Activated CD8-positive, alpha-beta memory T cell treated with anti-CD3 and anti-CD28 coated beads, Interleukin-2, amount 50 U/mL, for 1 hour (primary cell): ENCODE measurements around the gene LDLRAD2.

Source experiments
- DNase-seq: peaks from one replicate; pipeline ENCODE4 v3.0.0-alpha.2; 2020; ENCODE audit errors: extremely low read depth

Gene LDLRAD2

DNA sequence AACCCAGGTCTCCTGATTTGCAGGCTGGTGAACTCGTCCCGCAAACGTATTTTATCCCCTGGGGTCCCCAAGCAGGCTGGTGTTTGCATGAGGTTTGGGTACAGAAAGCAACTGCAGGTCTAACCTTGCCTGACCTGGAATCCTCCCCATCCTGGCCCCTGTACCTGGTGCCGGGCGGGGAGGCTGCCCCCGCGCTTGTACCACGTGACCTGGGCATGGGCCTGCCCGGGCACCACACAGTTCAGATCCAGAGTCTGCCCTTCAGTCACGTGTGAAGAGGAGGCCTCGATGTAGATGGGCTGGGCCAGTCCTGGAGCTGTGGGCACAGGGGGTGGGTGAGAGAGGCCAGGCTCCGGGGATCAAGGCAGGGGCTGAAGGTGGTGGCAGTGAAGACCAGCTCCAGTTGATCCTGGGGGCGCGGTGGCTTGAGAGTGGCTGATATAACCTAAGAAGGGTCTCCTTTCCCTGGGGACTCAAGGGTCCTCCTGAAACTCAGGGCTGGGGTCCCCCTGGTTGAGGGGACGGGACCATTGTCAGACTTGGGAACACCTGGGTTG is 30.6 kb downstream of the LDLRAD2 start:
- no peak for DNase-seq

DNA sequence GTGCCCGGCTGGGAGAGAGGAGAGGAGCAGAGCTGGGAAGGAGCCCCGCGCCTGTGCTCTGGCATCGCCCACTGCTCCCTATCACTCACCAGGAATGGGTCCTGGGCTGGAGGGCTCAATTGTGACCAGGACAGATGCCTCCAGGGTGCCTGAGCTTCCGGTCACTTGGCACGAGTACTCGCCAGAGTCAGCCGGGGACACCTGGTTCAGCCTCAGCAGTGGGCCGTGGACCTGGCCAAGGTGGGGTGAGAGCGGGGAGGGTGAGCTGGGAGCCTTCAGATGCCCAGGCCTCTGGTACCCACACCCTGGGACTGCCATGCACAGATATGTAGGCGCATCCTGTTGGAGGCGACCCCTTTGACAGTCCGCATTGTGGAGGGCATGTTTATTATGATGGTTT is 31.1 kb downstream of the LDLRAD2 start:
- no peak for DNase-seq

DNA sequence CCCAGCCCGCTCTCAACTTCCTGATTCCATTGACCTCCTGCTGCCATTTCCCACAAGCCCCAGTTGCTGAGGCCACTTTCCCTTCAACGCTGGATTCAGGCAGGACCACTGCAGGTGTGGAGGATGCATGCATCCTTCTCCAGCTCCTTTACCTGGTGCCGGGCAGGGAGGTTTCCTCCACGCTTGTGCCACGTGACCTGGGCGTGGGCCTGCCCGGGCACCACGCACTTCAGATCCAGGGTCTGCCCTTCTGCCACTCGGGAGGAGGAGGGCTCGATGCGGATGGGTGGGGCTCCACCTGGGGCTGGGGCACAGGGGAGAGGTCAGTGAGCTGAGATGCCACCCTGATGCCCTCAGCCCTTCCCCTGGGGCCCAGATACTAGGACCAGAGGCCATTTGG is 31.9 kb downstream of the LDLRAD2 start:
- no peak for DNase-seq

DNA sequence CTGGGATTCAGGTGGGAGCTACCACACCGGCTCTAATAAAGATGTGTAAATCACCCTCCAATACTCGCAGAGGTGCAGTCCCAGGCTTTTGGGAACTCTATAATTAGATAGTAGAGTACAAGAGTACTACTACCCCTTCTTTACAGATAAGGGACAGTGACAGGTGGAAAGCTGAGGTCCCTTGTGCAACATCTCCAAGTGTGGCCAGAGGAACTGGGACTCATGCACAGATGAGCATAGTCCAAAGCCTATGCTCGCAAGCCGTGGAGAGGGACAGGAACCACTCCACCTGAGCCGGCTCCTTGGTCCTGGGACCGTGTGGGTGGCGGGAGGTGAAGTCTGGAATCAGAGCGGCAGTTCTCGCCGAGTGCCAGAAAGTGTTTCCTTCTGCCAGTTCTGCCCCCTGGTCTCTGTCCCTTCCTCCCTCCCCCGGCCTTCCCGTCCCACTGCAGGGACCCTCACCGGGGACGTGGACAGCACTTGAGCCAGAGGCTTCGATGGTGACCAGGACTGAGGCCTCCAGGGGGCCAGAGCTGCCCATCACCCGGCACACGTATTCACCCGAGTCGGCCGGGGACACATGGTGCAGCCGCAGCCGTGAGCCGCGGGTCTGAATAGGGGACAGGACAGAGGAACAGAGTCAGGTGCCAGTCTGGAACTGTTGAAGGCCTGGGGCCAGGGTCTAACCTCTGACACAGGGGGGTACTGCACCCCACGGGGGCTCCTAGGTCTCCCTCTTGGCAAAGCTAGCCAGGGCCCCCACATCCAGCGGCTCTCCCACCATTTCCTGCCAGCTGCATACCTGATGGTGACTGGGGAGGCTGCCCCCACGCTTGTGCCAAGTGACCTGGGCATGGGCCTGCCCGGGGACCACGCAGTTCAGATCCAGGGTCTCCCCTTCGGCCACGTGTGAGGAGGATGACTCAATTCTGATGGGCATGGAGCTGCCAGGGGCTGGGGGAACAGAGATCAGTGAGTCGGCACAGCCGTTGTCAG is 33.9 kb downstream of the LDLRAD2 start:
- no peak for DNase-seq

DNA sequence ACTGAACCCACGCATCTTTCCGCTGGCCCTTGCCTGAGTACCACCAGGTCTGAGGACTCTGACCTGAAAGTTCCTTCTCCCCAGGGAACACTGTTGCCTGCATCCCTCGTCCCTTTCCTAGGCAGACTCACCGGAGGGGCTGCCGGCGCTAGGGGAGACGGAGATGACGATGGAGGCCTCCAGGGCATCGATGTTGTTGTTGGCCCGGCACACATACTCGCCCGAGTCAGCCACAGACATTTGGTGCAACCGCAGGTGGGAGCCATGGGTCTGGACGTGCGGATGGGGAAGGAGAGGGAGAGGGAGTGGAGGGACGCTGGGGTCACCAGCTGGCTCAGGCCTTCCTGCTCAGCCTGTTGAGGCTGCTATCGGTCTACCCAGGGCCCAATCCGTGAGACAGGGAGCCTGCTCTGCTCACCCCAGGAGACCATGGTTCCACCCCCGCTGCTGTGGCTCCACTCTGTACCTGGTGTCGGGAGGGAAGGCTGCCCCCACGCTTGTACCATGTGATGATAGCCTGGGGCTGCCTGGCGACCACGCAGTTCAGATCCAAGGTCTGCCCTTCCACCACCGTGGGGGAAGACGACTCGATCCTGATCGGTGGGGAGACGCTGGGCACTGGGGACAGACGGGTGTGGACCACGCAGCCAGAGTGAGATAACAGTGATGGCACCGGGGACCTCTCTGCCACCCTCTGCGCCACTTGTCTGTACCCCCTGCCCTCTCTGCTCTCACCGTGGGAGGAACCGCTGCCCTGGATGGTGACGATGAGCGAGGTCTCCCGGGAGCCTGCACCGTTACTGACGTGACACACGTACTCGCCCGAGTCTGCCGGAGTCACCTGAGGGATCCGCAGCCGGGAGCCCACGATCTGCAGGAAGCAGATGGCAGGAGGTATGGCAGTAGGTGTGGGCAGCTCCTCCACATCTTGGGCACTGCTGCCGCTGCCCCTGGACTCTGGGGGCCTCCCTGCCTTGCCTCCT is 35.4 kb downstream of the LDLRAD2 start:
- DNase-seq: no peak

DNA sequence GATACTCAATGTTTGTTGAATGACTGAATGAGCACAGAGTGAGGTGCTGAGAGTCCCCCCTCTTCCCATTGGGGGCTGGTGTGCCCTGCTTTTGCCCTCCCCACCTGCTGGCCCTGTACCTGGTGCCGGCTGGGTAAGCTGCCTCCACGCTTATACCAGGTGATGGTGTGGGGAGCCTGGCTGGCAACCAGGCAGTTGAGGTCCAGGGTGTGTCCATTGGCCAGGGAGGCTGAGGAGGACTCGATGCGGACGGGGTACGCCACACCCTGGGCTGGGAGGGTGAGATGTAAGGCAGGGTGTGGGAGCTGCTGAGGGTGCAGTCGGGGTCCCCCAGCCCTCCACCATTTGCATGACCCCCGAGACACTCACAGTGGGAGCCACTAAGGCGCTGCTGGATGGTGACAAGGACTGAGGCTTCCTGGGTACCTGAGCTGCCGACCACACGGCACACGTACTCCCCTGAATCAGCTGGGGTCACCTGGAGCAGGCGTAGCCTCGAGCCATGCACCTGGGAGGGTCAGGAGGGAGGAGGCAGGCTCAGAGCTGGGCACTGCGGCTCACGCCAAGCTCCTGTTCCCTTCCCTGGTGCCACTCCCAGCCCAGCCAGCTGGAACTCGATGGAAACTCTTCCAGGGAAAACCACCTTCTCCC is 36.6 kb downstream of the LDLRAD2 start:
- DNase-seq: no peak

DNA sequence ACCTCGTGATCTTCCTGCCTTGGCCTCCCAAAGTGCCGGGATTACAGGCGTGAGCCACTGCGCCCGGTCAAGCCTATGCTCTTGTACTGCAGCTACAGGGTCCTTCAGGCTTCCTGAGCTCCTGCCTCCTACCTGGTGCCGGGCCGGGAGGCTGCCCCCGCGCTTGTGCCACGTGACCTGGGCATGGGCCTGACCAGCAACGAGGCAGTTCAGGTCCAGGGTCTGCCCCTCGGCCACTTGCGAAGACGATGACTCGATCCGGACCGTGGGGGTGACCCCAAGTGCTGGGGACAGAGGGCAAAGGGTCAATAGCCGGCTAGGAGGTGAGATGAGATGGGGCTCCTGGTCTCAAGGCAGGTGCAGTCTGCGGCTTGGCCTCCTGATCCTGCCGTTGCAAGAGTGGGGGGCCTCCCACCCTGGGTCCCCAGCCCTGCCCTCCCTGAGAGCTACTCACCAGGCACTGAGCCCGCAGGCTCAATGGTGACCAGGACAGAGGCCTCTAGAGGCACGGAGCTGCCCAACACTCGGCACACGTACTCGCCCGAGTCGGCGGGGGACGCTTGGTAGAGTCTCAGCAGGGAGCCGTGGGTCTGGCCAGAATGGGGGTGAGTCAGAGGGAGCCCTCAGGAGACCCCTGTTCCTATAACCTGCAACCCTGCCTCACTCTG is 38.0 kb downstream of the LDLRAD2 start:
- no peak for DNase-seq

DNA sequence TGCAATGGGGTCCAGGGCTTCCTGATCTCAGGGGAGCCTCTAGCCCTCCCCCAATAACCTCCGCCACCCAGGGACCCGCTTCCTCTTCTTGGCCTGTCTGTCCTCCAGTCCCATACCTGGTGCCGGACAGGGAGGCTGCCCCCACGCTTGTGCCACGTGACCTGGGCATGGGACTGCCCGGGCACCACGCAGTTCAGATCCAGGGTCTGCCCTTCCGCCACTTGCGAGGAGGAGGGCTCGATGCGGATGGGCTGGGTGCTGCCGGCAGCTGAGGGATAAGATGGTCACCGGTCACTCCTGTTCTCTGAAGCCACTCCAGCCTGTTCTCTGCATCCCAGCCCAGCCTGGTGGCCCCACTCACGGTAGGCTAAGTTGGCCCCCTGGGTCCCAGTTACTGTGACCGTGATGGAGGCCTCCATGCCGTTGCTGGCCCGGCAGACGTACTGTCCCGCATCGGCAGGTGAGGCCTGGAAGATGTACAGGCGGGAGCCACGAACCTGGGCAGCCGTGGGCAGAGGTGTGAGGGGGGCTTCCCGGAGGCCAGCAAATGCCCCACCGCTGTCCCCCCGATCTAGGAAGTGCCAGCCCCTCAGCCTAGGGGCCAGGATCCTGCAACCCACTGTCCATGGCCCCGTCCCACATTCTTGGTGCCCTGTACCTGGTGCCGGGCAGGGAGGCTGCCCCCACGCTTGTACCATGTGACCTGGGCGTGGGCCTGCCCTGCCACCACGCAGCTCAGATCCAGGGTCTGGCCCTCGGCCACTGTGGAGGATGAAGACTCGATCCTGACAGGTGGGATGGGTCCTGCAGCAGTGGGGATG is 39.6 kb downstream of the LDLRAD2 start:
- no peak for DNase-seq

DNA sequence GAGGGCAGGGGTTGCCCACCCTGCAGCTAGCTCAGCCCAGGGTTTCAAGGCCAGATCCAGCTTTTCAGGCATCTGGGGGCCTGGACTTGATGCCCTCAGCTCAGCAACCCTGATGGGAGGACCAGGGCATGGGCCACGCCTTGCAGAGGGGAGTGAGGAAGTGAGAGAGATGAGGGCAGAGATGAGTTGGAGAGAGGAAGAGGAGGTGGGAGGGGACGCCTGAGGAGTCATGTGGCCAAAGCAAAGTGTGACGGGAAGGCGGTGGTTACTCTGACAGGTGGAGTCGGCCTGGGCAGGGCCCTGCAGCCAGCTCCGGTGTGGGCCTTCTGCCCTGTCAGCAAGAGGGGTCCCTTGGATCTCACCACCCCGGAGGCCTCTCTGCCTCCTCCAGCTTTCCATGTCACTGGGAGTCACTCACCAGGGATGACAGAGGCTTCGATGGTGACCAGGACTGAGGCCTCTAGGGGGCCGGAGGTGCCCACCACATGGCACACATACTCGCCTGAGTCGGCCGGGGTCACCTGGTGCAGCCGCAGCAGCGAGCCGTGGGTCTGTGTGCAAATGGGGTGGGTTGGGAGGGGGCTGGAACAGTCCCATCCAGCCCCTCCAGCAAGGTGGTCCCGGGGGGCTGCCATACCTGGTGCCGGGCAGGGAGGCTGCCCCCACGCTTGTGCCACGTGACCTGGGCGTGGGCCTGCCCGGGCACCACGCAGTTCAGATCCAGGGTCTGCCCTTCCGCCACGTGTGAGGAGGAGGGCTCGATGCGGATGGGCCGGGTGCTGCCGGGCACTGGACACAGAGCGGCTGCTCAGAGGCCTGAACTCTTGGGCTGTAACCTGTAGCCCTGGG is 40.4 kb downstream of the LDLRAD2 start:
- DNase-seq: no peak

DNA sequence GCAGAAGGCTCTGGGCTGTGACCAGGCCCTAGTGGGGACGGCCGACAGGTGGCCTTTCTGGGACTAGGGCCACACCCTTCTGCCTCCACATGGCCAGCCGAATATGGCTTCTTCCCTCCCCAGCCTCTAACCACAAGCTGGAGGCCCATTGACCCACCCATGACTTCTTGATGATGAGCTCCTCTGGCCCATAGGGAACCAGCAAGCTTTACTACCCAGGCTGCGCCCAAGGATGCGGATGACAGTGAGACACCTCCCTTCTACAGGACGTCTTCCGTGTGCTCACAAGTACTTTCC is 41.0 kb downstream of the LDLRAD2 start:
- no peak for DNase-seq

DNA sequence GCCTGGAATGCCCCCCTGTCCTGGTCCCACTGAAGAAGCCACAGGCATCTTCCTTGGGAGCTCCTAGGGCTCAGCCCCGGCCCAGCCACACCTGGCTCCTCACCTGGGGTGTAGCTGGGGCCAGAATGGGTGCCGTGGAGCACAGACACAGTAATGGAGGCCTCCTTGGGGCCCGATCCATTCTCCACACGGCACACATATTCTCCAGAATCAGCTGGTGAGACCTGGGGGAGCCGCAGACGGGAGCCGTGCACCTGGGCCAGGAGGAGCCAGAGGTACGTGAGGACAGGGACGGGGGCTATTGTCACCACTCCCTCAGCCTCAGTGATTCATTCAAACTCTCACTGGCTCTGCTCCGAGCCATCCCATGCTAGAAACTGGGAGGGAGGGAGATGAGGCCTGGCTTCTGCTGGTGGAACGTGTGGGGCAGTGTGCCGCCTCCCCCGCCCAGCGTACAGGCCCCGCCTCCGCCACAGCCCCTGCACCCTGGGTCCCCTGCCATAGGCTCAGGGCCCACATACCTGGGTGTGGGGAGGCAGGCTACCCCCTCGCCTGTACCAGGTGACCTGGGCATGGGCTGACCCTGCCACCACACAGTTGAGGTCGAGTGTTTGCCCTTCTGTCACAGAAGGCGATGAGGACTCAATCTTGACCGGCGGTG is 42.2 kb downstream of the LDLRAD2 start:
- DNase-seq: no peak

DNA sequence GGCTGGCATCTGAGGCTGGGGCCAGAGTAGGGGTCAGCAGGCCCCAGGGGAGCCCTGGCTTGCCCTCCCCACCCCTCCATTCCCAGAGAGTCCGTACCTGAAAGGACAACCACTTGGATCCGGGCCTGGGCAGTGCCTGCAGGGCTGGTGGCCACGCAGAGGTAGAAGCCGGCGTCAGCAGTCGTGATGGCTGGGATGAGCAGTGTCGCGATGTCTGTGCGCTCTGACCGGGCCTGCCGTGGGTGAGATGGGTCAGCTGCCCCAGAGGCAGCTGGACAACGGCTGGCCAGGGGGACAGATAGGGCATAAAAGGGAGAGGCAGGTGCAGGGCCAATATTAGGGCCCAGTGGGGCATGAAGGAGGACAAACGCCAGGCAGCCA is 42.7 kb downstream of the LDLRAD2 start:
- no peak for DNase-seq

DNA sequence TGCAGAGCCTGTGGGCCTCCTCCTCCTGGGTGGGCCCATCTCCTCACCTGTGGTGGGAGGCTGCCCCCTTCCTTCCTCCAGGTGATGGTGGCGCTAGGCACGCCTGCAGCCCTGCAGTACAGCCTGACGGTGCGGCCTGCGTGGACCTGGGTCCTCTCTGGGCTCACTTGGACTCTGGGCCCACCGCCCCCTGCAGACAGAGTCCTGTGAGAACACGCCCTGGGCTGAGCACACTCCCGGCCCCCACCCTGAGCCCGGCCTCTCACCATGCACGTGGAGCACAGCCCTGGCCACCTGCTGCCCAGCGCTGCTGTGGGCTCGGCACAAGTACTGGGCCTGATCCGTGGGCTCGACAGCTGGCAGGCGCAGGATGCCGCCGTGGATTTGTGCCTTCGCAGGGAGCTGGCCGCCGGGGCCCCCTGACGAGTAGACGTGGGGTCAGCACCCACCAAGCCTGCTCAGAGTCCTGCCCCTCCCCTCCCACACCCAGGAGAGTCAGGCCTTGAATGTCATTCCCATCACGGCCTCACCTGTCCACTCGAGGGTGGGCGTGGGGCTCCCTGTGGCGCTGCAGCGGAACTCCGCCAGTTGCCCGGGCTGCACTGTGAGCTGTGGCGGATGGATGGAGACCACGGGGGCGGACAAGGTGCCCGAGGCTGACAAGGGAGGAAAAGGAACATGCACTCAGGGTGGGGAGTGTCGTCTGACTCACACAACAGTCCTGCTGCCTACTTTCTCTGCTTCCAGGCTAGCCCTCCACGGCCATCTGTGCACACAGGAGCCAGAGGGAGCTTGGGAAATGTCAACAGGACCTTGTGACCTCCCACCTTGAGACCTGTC is 43.4 kb downstream of the LDLRAD2 start:
- DNase-seq: no peak

DNA sequence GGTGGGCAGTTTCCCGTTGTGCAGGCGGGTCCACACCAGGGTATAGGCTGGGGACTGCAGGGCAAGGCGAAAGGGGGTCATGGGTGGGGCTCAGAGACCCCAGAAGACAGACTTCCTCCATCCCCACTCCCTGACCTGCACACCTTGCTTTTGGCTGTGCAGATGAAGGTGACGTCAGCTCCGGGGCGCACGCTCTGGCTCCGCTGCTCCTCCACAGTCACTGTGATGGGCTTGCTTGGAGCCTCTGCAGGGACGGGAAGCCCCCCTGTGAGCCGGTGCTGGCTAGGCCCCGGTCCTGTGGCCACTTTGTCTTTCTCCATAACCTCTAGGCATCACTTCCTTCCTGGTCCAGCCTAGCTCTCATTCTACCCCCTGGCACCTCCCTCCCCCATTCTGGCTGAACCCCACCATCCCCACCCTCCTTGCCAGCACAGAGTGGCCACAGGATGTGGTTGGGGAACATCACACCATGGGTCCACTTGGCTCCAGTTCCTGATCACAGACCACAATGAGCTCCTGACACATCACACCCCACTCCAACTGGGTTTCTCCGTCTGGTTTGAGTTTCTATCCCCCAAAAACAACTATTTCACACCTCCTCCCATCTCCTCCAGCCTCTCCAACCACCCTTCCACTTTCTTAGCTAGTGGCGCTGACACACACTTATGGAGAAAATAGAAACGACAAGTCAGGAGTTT is 45.2 kb downstream of the LDLRAD2 start:
- no peak for DNase-seq

DNA sequence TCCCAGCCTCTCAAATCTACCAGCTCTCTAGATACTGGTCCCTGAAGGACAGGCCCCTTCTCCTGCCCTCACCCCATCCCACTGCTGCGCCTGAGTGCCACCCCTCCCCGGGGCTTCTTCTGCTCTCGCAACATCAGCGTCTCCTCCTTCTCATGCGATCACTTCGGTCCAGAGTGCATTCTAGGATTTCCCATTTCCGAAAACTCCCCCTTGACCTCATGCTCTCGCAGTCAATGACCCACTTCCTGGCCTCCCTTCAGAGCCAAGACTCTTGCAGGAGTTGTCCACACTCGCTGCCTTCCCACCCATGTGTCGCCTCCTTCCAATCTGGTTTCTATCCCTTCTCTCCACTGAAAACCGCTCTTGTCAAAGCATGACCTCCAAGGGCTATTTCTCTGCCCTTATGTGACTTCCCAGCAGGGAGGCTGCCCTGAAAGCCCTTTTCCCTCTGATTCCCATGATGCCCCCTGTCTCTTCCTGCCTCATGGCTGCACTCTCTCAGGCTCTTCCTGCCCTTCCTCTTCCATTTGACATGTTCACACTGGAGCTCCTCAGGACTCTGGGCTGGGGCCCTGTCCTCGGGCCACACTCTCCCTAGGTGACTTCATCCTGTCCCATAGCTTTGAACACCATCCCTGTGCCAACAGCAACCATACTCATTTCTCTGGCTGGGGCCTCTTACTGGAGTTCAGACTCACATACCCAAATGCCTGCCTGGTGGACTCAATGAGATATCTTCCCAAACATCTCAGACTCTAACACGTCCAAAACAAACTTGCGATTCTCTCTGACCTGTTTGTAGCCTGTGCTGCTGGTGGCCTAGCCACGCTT is 46.0 kb downstream of the LDLRAD2 start:
- DNase-seq: no peak

DNA sequence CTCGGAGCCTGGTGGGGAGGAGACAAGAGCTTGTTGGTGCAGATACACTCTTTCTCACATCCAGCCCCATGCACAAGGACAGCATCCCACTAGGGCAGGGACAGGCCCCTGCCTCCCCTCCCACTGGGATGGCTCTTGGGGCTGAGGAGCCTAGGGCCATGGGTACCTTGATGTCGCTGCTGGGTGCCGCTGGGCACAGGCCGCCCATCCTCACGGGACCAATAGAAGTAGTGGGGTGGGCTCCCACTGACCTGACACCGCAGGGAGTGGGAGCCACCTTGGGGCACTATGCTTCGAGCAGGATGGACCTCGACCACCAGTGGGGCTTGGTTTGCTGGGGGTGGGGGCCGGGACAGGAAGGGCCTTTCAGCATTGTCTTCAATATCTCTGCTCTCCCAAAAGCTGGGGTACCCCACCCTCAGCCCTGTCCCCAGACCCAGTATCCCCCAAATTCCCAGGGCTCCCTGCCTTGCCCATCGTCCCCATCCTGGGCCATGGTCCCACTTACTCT is 47.7 kb downstream of the LDLRAD2 start:
- no peak for DNase-seq
